Breast epithelium (tissue), 3 donors: ENCODE results near the gene ABCC11.

Source experiments
- POLR2A ChIP-seq: fragments of 450-650 bp; IDR thresholded peaks from one replicate; pipeline ENCODE4 v1.6.1; 2016; ENCODE audit warnings: antibody characterized with exemption, mild to moderate bottlenecking, moderate library complexity
- POLR2AphosphoS5 ChIP-seq, 3 donors: sonication (generic); formaldehyde crosslinking; IDR thresholded peaks; one replicate each; pipeline ENCODE4 v1.6.1; 2017; ENCODE audit warnings: antibody characterized with exemption in 3 of 3
- TF ChIP-seq, protein P1 (sequence below), 3 donors: fragments of 450-650 bp; IDR thresholded peaks; one replicate each; pipeline ENCODE4 v1.5.1; 2016 to 2017; ENCODE audit warnings: antibody characterized with exemption in 3 of 3, mild to moderate bottlenecking in 3 of 3, moderate library complexity in 3 of 3

DNA sequence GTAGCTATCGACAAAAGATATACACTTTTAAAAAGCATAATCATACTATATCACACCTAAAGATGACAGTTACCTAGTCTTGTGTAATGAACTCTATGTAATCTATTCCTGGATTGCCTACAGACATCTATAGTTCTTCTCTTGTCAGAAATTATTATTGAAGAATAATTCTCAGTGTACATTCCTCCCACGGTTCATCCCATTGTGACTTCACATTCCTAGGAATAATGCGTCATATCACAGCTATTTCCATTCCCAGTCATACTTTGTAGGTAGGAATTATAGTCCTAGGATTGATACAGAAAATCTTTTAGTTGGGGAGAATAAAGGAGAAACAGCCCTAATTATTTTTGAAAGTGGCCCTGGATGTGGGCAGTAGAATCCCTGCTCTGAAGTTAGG, 44.0 kb upstream of the ABCC11 start:
- TF ChIP-seq, protein P1, sequence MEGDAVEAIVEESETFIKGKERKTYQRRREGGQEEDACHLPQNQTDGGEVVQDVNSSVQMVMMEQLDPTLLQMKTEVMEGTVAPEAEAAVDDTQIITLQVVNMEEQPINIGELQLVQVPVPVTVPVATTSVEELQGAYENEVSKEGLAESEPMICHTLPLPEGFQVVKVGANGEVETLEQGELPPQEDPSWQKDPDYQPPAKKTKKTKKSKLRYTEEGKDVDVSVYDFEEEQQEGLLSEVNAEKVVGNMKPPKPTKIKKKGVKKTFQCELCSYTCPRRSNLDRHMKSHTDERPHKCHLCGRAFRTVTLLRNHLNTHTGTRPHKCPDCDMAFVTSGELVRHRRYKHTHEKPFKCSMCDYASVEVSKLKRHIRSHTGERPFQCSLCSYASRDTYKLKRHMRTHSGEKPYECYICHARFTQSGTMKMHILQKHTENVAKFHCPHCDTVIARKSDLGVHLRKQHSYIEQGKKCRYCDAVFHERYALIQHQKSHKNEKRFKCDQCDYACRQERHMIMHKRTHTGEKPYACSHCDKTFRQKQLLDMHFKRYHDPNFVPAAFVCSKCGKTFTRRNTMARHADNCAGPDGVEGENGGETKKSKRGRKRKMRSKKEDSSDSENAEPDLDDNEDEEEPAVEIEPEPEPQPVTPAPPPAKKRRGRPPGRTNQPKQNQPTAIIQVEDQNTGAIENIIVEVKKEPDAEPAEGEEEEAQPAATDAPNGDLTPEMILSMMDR (IDR thresholded peaks at IDR 0.05) = no peak
- no peak for TF ChIP-seq POLR2A
- no peak for TF ChIP-seq POLR2AphosphoS5 (IDR thresholded peaks at IDR 0.05)
